A549 (cell line): ENCODE data around the gene TMEM255B.

ENCODE experiments used
- CEBPB ChIP-seq, 2 experiments: fragments of >200 bp in 1 of 2; sonication (Bioruptor Twin) in 1 of 2; formaldehyde crosslinking in 1 of 2; IDR thresholded peaks; 2 replicates each; pipeline ENCODE4 v1.6.1; 2012 to 2016
- CHD2 ChIP-seq: fragments of 150-350 bp; IDR thresholded peaks from 2 replicates; pipeline ENCODE4 v1.6.1; 2014; ENCODE audit warnings: low read length; ENCODE audit not compliant: partially characterized antibody
- CTCF ChIP-seq: fragments of >200 bp; sonication (Bioruptor Twin); formaldehyde crosslinking; IDR thresholded peaks from 3 replicates; pipeline ENCODE4 v1.5.1; 2016
- MAFK ChIP-seq: fragments of 450-650 bp; IDR thresholded peaks from 2 replicates; pipeline ENCODE4 v1.6.1; 2014; ENCODE audit not compliant: partially characterized antibody
- POLR2A ChIP-seq: IDR thresholded peaks from 2 replicates; pipeline ENCODE4 v1.6.1; 2012; ENCODE audit warnings: mild to moderate bottlenecking, low read length
- POLR2AphosphoS2 ChIP-seq: conservative IDR thresholded peaks from 2 replicates; pipeline ENCODE4 v1.6.1; 2012; ENCODE audit warnings: low read length, improper control_type of control experiment, inconsistent platforms
- RCOR1 ChIP-seq: fragments of 150-350 bp; IDR thresholded peaks from 2 replicates; pipeline ENCODE4 v1.6.1; 2014; ENCODE audit warnings: antibody characterized with exemption, low read length, low read depth

GRCh38 chr13:113741191-113741668 is 17.8 kb upstream of the TMEM255B start:
- TF ChIP-seq CTCF (no peak), MAFK (no peak), RCOR1 (no peak), POLR2AphosphoS2 (no peak), CHD2 (no peak), CEBPB (IDR thresholded peaks at IDR 0.05) (no peak), POLR2A (no peak)
